HepG2 (cell line): Measurements from ENCODE around the gene TCF12. TPM values are rescaled to one million over a fixed set of nuclear protein-coding genes. Genes with fewer than 3 reads are reported as not detected.

ENCODE experiments used
- ATAC-seq: fragments of 200-7000 bp; cut with Tn5 transposase; 3 replicates; pipeline ENCODE4 v1.9.1; 2020; ENCODE audit warnings: mild to moderate bottlenecking, moderate library complexity
- BruUV-seq: library from RNA; stranded (reverse); fragments of 400-500 nt; replicated peaks from 2 replicates; lab custom pipeline; 2021; lab: Mats Ljungman, UMichigan
- CTCF ChIA-PET: fragments of 300-600 bp; formaldehyde crosslinking; extraction: SDS; loops from one replicate; lab custom pipeline; 2021; ENCODE audit warnings: low total read pairs, inconsistent platforms, low intra/inter-chr PET ratio; lab: Yijun Ruan, JAX
- POLR2A ChIA-PET: fragments of 350-600 bp; sonication (Branson Sonifier 250); formaldehyde crosslinking; loops from one replicate; lab custom pipeline; 2020; ENCODE audit warnings: antibody characterized with exemption, inconsistent platforms; lab: Yijun Ruan, JAX
- DNase-seq: peaks from one replicate; pipeline ENCODE4 v3.0.0-alpha.2; 2015; ENCODE audit warnings: low spot score
- FAIRE-seq: peaks from 3 replicates; lab custom pipeline; 2011; peaks lifted over from hg19 to GRCh38; lab: Jason Lieb, UNC
- H2AFZ ChIP-seq: one replicate; pipeline ENCODE4 v1.6.1; 2011; ENCODE audit warnings: low read length, inconsistent platforms
- H3K27ac ChIP-seq: fragments of 300-600 bp; 3 replicates; pipeline ENCODE4 v1.8.0; 2011; ENCODE audit warnings: mixed run types, mild to moderate bottlenecking, mixed read lengths, low read length, inconsistent platforms; ENCODE audit not compliant: insufficient read depth; ENCODE audit errors: extremely low read length
- H3K27me3 ChIP-seq, 2 experiments: fragments of 200-600 bp in 1 of 2; 2 replicates in 1 of 2; 3 replicates in 1 of 2; pipeline versions ENCODE4 v1.6.0 to v1.8.0; 2011; ENCODE audit warnings: low read length in 2 of 2, mild to moderate bottlenecking in 2 of 2, moderate library complexity in 2 of 2, inconsistent platforms in 1 of 2; ENCODE audit not compliant: insufficient read depth in 2 of 2, control insufficient read depth in 1 of 2
- H3K36me3 ChIP-seq, 2 experiments: fragments of 200-600 bp in 1 of 2; replicated peaks in 1 of 2; 2 replicates in 1 of 2; 3 replicates in 1 of 2; pipeline versions ENCODE4 v1.5.1 to v1.8.0; 2011; ENCODE audit warnings: low read length in 2 of 2, inconsistent platforms in 1 of 2; ENCODE audit not compliant: insufficient read depth in 2 of 2, control insufficient read depth in 1 of 2
- H3K4me1 ChIP-seq: 2 replicates; pipeline ENCODE4 v1.5.1; 2012; ENCODE audit warnings: low read length, inconsistent platforms; ENCODE audit not compliant: insufficient read depth
- H3K4me2 ChIP-seq: 2 replicates; pipeline ENCODE4 v1.6.0; 2011; ENCODE audit warnings: low read depth, low read length, inconsistent platforms
- H3K4me3 ChIP-seq, 3 experiments: fragments of 200-600 bp in 1 of 3; sonication (generic), shearing (Covaris generic) in 1 of 3; replicated peaks in 1 of 3; 2 replicates each; pipeline ENCODE4 v1.5.1; 2011 to 2016; ENCODE audit warnings: low read length in 3 of 3, inconsistent platforms in 2 of 3, low read depth in 2 of 3, mild to moderate bottlenecking in 2 of 3, control low read depth in 1 of 3, mixed read lengths in 1 of 3; ENCODE audit not compliant: insufficient read depth in 1 of 3
- H3K79me2 ChIP-seq: one replicate; pipeline ENCODE4 v1.6.1; 2011; ENCODE audit warnings: low read length, inconsistent platforms; ENCODE audit not compliant: insufficient read depth
- H3K9ac ChIP-seq: 2 replicates; pipeline ENCODE4 v1.6.0; 2011; ENCODE audit warnings: mild to moderate bottlenecking, low read depth, low read length, inconsistent platforms; ENCODE audit not compliant: insufficient read depth
- H3K9me3 ChIP-seq: 2 replicates; pipeline ENCODE4 v1.5.1; 2012; ENCODE audit warnings: mild to moderate bottlenecking, low read length
- H4K20me1 ChIP-seq: 2 replicates; pipeline ENCODE4 v1.6.0; 2011; ENCODE audit warnings: inconsistent platforms, mild to moderate bottlenecking, low read length, moderate library complexity; ENCODE audit not compliant: insufficient read depth
- CBX1 ChIP-seq: IDR thresholded peaks from one replicate; pipeline ENCODE4 v1.6.1; 2016; ENCODE audit warnings: antibody characterized with exemption, low read depth
- HCFC1 ChIP-seq: fragments of 150-350 bp; IDR thresholded peaks from 2 replicates; pipeline ENCODE4 v1.6.1; 2014; ENCODE audit warnings: low read depth, low read length
- KDM2A ChIP-seq: sonication (generic); formaldehyde crosslinking; IDR thresholded peaks from 2 replicates; pipeline ENCODE4 v1.4.0; 2020; ENCODE audit warnings: low read depth, missing genetic modification reagents, borderline replicate concordance
- KDM4B ChIP-seq: sonication (generic); formaldehyde crosslinking; IDR thresholded peaks from 2 replicates; pipeline ENCODE4 v1.4.0; 2020; ENCODE audit warnings: missing genetic modification reagents
- MYC ChIP-seq: sonication (generic); formaldehyde crosslinking; IDR thresholded peaks from 2 replicates; pipeline ENCODE4 v1.9.0; 2021; ENCODE audit warnings: missing genetic modification reagents, borderline replicate concordance
- NBN ChIP-seq: fragments of 450-650 bp; conservative IDR thresholded peaks from 2 replicates; pipeline ENCODE4 v1.6.1; 2017
- NR1H2 ChIP-seq: sonication (generic); formaldehyde crosslinking; IDR thresholded peaks from 2 replicates; pipeline ENCODE4 v1.8.1; 2022; ENCODE audit warnings: low read depth, missing genetic modification reagents, borderline replicate concordance
- PAF1 ChIP-seq: IDR thresholded peaks from 2 replicates; pipeline ENCODE4 v1.6.1; 2016; ENCODE audit warnings: missing genetic modification reagents, missing compliant biosample characterization
- SOX13 ChIP-seq, 3 experiments: fragments of 450-650 bp in 1 of 3; sonication (generic) in 1 of 3; formaldehyde crosslinking in 1 of 3; IDR thresholded peaks in 2 of 3; conservative IDR thresholded peaks in 1 of 3; 2 replicates each; pipeline versions ENCODE4 v1.5.0 to v1.6.1; 2016 to 2020; ENCODE audit warnings: antibody characterized with exemption in 1 of 3, mild to moderate bottlenecking in 1 of 3, missing compliant biosample characterization in 1 of 3, missing genetic modification reagents in 1 of 3, moderate library complexity in 1 of 3
- ZNF550 ChIP-seq: sonication (generic); formaldehyde crosslinking; IDR thresholded peaks from 2 replicates; pipeline ENCODE4 v1.4.0; 2020; ENCODE audit warnings: mild to moderate bottlenecking, missing genetic modification reagents, borderline replicate concordance
- WGBS: methylation state at CpG from one replicate; pipeline ENCODE4 v1.1.6; 2017; ENCODE audit warnings: low lambda C conversion rate; 5-methylcytosine and 5-hydroxymethylcytosine counted together
- in situ Hi-C: cut with HindIII; loops from 2 replicates; pipeline ENCODE4 v1.10.0; 2017; ENCODE audit warnings: low pct_unique_long_range_greater_than_20kb; ENCODE audit not compliant: extremely low pct_ligation_motif_present
- intact Hi-C: fragments of 100-400 bp; cut with micrococcal nuclease; formaldehyde crosslinking; loops from one replicate; pipeline ENCODE4 v1.10.0; 2022; ENCODE audit not compliant: unreplicated experiment
- polyA plus RNA-seq, 8 experiments: library from polyadenylated mRNA; depleted of rRNA in 3 of 8; stranded (reverse) in 7 of 8; unstranded in 1 of 8; fragments of >200 nt; fragmentation: Illumina TruSeq in 4 of 8; extraction: Trizol in 4 of 8; gene quantifications; 2 replicates each; pipeline versions ENCODE4 v1.2.1 to v1.2.3, GENCODE V29; 2011 to 2016; ENCODE audit warnings: low read depth in 4 of 8, missing spikeins in 1 of 8, mixed read lengths in 1 of 8; ENCODE audit not compliant: insufficient read depth in 1 of 8
- total RNA-seq, 5 experiments: library from RNA; depleted of rRNA; stranded (reverse); fragments of >200 nt; fragmentation: Illumina TruSeq; extraction: Trizol; gene quantifications; 2 replicates each; pipeline ENCODE4 v1.2.3, GENCODE V29; 2016; ENCODE audit warnings: low read depth in 1 of 5
- TF ChIP-seq, protein P1 (sequence below): sonication (generic); formaldehyde crosslinking; IDR thresholded peaks from 2 replicates; pipeline ENCODE4 v1.5.0; 2020; ENCODE audit warnings: mild to moderate bottlenecking, missing genetic modification reagents
- TF ChIP-seq, protein P2 (sequence below): sonication (generic); formaldehyde crosslinking; IDR thresholded peaks from 2 replicates; pipeline ENCODE4 v1.4.0; 2020; ENCODE audit warnings: missing genetic modification reagents
- TF ChIP-seq, protein P3 (sequence below): sonication (generic); formaldehyde crosslinking; IDR thresholded peaks from 2 replicates; pipeline ENCODE4 v1.8.0; 2022; ENCODE audit warnings: mild to moderate bottlenecking, missing genetic modification reagents, moderate library complexity
- TF ChIP-seq, protein P4 (sequence below): IDR thresholded peaks from 2 replicates; pipeline ENCODE4 v1.4.0; 2020; ENCODE audit warnings: mild to moderate bottlenecking, missing genetic modification reagents
- TF ChIP-seq, protein P5 (sequence below): sonication (generic); formaldehyde crosslinking; conservative IDR thresholded peaks from 2 replicates; pipeline ENCODE4 v1.4.0; 2020; ENCODE audit warnings: missing genetic modification reagents

The TCF12 gene
- total and polyA plus RNA-seq, 2 of the 13 experiments (the other 11 are each of a cell fraction or from before 2014, with no cell fraction given) = 48.6 to 51.1 TPM

DNA sequence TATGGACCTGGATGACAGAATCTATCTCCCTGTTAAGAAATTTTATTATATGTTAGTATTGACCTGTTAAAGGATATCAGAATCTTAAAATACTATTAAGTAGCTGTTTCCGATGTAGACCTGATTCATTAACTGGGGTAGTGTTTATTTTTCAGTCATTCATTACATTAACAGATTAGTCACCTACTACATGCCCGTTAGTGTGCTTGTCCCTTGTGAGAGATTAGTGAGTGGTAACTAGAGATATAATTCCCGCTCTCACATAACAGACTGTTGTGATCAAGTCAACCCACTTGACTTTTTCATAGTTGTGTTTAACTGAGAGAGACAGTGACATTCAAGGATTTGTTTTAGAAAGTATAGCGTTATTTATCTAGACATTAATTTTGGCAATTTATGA is 166.8 kb downstream of the TCF12 start:
- Histone ChIP-seq H3K36me3 (no peaks in the 10 kb centered on the region), H3K9ac (no peak overlapping the region), H3K79me2 (peaks cover 13% of the 10 kb centered on the region), H3K9me3 (no peaks in the 10 kb centered on the region), H3K27ac (no peak overlapping the region), H3K4me1 (no peaks in the 10 kb centered on the region), H4K20me1 (peaks cover 4% of the 10 kb centered on the region; the same call in 1 of the 2 replicates), H3K4me2 (no peak overlapping the region), H3K4me3 (no peak overlapping the region), H3K27me3 (no peaks in the 10 kb centered on the region), H2AFZ (no peak overlapping the region)
- 94% methylated on average over 4 of the region's 4 CpGs for WGBS
- DNase-seq = no peak
- ChIA-PET POLR2A (no interaction called here), CTCF (no interaction called here)
- no TSS peak for BruUV-seq
- intact Hi-C loops (no loop called here), in situ Hi-C loops (no loop called here)
- ATAC-seq = no peak
- FAIRE-seq = no peak
- TF ChIP-seq NR1H2 (CRISPR knock-in tag) (no peak), PAF1 (CRISPR knock-in tag) (no peak), SOX13 (IDR thresholded peaks at IDR 0.05) (no peak), SOX13 (CRISPR knock-in tag; conservative IDR thresholded peaks at IDR 0.05 in 1 of 2, IDR thresholded peaks at IDR 0.05 in 1 of 2) (no peak), KDM4B (no peak), ZNF550 (CRISPR knock-in tag) (no peak), NBN (no peak), MYC (CRISPR knock-in tag) (no peak), CBX1 (no peak), KDM2A (CRISPR knock-in tag) (no peak), HCFC1 (no peak)
- TF ChIP-seq, protein P1, sequence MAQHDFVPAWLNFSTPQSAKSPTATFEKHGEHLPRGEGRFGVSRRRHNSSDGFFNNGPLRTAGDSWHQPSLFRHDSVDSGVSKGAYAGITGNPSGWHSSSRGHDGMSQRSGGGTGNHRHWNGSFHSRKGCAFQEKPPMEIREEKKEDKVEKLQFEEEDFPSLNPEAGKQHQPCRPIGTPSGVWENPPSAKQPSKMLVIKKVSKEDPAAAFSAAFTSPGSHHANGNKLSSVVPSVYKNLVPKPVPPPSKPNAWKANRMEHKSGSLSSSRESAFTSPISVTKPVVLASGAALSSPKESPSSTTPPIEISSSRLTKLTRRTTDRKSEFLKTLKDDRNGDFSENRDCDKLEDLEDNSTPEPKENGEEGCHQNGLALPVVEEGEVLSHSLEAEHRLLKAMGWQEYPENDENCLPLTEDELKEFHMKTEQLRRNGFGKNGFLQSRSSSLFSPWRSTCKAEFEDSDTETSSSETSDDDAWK (CRISPR knock-in tag) = no peak
- TF ChIP-seq, protein P2, sequence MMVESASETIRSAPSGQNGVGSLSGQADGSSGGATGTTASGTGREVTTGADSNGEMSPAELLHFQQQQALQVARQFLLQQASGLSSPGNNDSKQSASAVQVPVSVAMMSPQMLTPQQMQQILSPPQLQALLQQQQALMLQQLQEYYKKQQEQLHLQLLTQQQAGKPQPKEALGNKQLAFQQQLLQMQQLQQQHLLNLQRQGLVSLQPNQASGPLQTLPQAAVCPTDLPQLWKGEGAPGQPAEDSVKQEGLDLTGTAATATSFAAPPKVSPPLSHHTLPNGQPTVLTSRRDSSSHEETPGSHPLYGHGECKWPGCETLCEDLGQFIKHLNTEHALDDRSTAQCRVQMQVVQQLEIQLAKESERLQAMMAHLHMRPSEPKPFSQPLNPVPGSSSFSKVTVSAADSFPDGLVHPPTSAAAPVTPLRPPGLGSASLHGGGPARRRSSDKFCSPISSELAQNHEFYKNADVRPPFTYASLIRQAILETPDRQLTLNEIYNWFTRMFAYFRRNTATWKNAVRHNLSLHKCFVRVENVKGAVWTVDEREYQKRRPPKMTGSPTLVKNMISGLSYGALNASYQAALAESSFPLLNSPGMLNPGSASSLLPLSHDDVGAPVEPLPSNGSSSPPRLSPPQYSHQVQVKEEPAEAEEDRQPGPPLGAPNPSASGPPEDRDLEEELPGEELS (CRISPR knock-in tag) = no peak
- TF ChIP-seq, protein P3, sequence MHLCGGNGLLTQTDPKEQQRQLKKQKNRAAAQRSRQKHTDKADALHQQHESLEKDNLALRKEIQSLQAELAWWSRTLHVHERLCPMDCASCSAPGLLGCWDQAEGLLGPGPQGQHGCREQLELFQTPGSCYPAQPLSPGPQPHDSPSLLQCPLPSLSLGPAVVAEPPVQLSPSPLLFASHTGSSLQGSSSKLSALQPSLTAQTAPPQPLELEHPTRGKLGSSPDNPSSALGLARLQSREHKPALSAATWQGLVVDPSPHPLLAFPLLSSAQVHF (CRISPR knock-in tag) = no peak
- TF ChIP-seq, protein P4, sequence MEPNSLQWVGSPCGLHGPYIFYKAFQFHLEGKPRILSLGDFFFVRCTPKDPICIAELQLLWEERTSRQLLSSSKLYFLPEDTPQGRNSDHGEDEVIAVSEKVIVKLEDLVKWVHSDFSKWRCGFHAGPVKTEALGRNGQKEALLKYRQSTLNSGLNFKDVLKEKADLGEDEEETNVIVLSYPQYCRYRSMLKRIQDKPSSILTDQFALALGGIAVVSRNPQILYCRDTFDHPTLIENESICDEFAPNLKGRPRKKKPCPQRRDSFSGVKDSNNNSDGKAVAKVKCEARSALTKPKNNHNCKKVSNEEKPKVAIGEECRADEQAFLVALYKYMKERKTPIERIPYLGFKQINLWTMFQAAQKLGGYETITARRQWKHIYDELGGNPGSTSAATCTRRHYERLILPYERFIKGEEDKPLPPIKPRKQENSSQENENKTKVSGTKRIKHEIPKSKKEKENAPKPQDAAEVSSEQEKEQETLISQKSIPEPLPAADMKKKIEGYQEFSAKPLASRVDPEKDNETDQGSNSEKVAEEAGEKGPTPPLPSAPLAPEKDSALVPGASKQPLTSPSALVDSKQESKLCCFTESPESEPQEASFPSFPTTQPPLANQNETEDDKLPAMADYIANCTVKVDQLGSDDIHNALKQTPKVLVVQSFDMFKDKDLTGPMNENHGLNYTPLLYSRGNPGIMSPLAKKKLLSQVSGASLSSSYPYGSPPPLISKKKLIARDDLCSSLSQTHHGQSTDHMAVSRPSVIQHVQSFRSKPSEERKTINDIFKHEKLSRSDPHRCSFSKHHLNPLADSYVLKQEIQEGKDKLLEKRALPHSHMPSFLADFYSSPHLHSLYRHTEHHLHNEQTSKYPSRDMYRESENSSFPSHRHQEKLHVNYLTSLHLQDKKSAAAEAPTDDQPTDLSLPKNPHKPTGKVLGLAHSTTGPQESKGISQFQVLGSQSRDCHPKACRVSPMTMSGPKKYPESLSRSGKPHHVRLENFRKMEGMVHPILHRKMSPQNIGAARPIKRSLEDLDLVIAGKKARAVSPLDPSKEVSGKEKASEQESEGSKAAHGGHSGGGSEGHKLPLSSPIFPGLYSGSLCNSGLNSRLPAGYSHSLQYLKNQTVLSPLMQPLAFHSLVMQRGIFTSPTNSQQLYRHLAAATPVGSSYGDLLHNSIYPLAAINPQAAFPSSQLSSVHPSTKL (CRISPR knock-in tag) = no peak
- TF ChIP-seq, protein P5, sequence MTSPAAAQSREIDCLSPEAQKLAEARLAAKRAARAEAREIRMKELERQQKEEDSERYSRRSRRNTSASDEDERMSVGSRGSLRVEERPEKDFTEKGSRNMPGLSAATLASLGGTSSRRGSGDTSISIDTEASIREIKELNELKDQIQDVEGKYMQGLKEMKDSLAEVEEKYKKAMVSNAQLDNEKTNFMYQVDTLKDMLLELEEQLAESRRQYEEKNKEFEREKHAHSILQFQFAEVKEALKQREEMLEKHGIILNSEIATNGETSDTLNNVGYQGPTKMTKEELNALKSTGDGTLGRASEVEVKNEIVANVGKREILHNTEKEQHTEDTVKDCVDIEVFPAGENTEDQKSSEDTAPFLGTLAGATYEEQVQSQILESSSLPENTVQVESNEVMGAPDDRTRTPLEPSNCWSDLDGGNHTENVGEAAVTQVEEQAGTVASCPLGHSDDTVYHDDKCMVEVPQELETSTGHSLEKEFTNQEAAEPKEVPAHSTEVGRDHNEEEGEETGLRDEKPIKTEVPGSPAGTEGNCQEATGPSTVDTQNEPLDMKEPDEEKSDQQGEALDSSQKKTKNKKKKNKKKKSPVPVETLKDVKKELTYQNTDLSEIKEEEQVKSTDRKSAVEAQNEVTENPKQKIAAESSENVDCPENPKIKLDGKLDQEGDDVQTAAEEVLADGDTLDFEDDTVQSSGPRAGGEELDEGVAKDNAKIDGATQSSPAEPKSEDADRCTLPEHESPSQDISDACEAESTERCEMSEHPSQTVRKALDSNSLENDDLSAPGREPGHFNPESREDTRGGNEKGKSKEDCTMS = no peak
